Thyroid gland (tissue), 4 donors: Measurements from ENCODE around the gene TAF7.
"Not testable (repeated sequence)": the region's sequence is repeated elsewhere in the genome, so short reads cannot be mapped to it uniquely, and the experiment has no call there.

Source experiments
- POLR2A ChIP-seq, 2 donors: fragments of 450-650 bp; IDR thresholded peaks; one replicate each; pipeline ENCODE4 v1.6.1; 2017; ENCODE audit warnings: antibody characterized with exemption in 2 of 2, mild to moderate bottlenecking in 2 of 2, moderate library complexity in 1 of 2
- TF ChIP-seq, protein P1 (sequence below), 6 experiments: fragments of 200-600 bp in 3 of 6; fragments of 450-650 bp in 3 of 6; sonication (generic) in 3 of 6; IDR thresholded peaks; one replicate each; pipeline ENCODE4 v1.5.1; 2016 to 2019; ENCODE audit warnings: antibody characterized with exemption in 6 of 6, mild to moderate bottlenecking in 2 of 6, inconsistent platforms in 1 of 6, moderate library complexity in 1 of 6

DNA sequence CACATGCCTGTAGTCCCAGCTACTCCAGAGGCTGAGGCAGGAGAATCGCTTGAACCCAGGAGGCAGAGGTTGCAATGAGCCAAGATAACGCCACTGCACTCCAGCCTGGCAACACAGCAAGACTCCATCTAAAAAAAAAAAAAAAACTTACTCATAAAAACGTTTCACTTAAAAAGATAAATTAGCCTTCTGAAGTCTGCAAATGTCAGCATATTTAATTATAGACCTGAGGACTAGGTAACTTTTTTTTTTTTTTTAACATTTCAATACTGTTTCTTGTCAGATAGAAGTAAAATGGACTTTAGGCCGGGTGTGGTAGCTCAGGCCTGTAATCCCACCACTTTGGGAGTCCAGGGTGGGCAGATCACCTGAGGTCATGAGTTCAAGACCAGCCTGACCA is 3.6 kb downstream of the TAF7 start:
- TF ChIP-seq, protein P1, sequence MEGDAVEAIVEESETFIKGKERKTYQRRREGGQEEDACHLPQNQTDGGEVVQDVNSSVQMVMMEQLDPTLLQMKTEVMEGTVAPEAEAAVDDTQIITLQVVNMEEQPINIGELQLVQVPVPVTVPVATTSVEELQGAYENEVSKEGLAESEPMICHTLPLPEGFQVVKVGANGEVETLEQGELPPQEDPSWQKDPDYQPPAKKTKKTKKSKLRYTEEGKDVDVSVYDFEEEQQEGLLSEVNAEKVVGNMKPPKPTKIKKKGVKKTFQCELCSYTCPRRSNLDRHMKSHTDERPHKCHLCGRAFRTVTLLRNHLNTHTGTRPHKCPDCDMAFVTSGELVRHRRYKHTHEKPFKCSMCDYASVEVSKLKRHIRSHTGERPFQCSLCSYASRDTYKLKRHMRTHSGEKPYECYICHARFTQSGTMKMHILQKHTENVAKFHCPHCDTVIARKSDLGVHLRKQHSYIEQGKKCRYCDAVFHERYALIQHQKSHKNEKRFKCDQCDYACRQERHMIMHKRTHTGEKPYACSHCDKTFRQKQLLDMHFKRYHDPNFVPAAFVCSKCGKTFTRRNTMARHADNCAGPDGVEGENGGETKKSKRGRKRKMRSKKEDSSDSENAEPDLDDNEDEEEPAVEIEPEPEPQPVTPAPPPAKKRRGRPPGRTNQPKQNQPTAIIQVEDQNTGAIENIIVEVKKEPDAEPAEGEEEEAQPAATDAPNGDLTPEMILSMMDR (IDR thresholded peaks at IDR 0.05) = not testable (repeated sequence)
- TF ChIP-seq POLR2A (IDR thresholded peaks at IDR 0.05) = not testable (repeated sequence)
